Breast epithelium (tissue), 4 donors: ENCODE data around the gene MBD3L2B. TPM values are rescaled to one million over a fixed set of nuclear protein-coding genes. Genes with fewer than 3 reads are reported as not detected.

Source experiments
- DNase-seq, 2 donors: peaks; one replicate each; pipeline ENCODE4 v3.0.0-alpha.2; 2019; ENCODE audit warnings: low spot score in 2 of 2
- H3K27ac ChIP-seq, 2 donors: fragments of 200-600 bp; sonication (generic) in 1 of 2; one replicate each; pipeline ENCODE4 v1.5.1; 2016 to 2019; ENCODE audit warnings: mild to moderate bottlenecking in 1 of 2
- H3K27me3 ChIP-seq, 2 donors: fragments of 200-600 bp; sonication (generic) in 1 of 2; one replicate each; pipeline versions ENCODE4 v1.5.1 to v1.6.0; 2017 to 2019; ENCODE audit warnings: control low read depth in 1 of 2, mild to moderate bottlenecking in 1 of 2
- H3K36me3 ChIP-seq: fragments of 200-600 bp; one replicate; pipeline ENCODE4 v1.5.1; 2019
- H3K4me1 ChIP-seq, 2 donors: fragments of 200-600 bp; sonication (generic); one replicate each; pipeline ENCODE4 v1.5.1; 2016 to 2019; ENCODE audit warnings: control low read depth in 1 of 2
- H3K4me3 ChIP-seq, 3 donors: fragments of 200-600 bp; sonication (generic); 1 replicate in 2 of 3; 2 replicates in 1 of 3; pipeline ENCODE4 v1.5.1; 2016 to 2019; ENCODE audit warnings: mild to moderate bottlenecking in 3 of 3, moderate library complexity in 2 of 3
- H3K9me3 ChIP-seq, 2 donors: fragments of 200-600 bp; sonication (generic) in 1 of 2; one replicate each; pipeline ENCODE4 v1.5.1; 2016 to 2019; ENCODE audit warnings: control low read depth in 1 of 2
- CTCF ChIP-seq, 3 donors: fragments of 450-650 bp; IDR thresholded peaks; one replicate each; pipeline ENCODE4 v1.5.1; 2016 to 2017; ENCODE audit warnings: antibody characterized with exemption in 3 of 3, mild to moderate bottlenecking in 3 of 3, moderate library complexity in 3 of 3
- POLR2A ChIP-seq: fragments of 450-650 bp; IDR thresholded peaks from one replicate; pipeline ENCODE4 v1.6.1; 2016; ENCODE audit warnings: antibody characterized with exemption, mild to moderate bottlenecking, moderate library complexity
- POLR2AphosphoS5 ChIP-seq, 3 donors: sonication (generic); formaldehyde crosslinking; IDR thresholded peaks; one replicate each; pipeline ENCODE4 v1.6.1; 2017; ENCODE audit warnings: antibody characterized with exemption in 3 of 3
- intact Hi-C: fragments of 100-400 bp; cut with DNase I; formaldehyde crosslinking; loops from one replicate; pipeline ENCODE4 v1.15.1; 2023; ENCODE audit warnings: low total_unique reads
- total RNA-seq, 3 donors: library from RNA; depleted of rRNA; stranded (reverse); fragments of >200 nt; gene quantifications; one replicate each; pipeline ENCODE4 v1.1.0, GENCODE V29; 2016

The MBD3L2B gene
- total RNA-seq, 3 donors from 2014 or later, result not detected

- intact Hi-C loops, result no loop called here
- H3K9me3 ChIP-seq, result peaks cover 20 to 22% of the 10 kb centered on the region in 2 donors
- TF ChIP-seq POLR2A, result no peak
- TF ChIP-seq POLR2AphosphoS5 (IDR thresholded peaks at IDR 0.05), result no peak
- no peak for TF ChIP-seq CTCF (IDR thresholded peaks at IDR 0.05)
- no peaks in the 10 kb centered on the region for H3K27me3 ChIP-seq
- no peak overlapping the region for H3K4me3 ChIP-seq
- no peaks in the 10 kb centered on the region for H3K36me3 ChIP-seq
- no peak for DNase-seq
- H3K27ac ChIP-seq, result no peak overlapping the region
- H3K4me1 ChIP-seq, result no peaks in the 10 kb centered on the region
Measured at GRCh38 chr19:6987850-6988249, 33.4 kb downstream of the MBD3L2B start.

- no peak for TF ChIP-seq CTCF (IDR thresholded peaks at IDR 0.05)
- no peak for TF ChIP-seq POLR2AphosphoS5 (IDR thresholded peaks at IDR 0.05)
- no peak for TF ChIP-seq POLR2A
- H3K27ac ChIP-seq, result no peak overlapping the region
- H3K4me3 ChIP-seq, result no peak overlapping the region
- peaks cover 20 to 29% of the 10 kb centered on the region in 2 donors for H3K9me3 ChIP-seq
- H3K27me3 ChIP-seq, result no peaks in the 10 kb centered on the region
- H3K36me3 ChIP-seq, result no peaks in the 10 kb centered on the region
- intact Hi-C loops, result no loop called here
- DNase-seq, result no peak
- H3K4me1 ChIP-seq, result no peaks in the 10 kb centered on the region
Measured at GRCh38 chr19:6983448-6983847, 37.8 kb downstream of the MBD3L2B start.

- no peak for TF ChIP-seq POLR2A
- TF ChIP-seq CTCF (IDR thresholded peaks at IDR 0.05), result no peak
- no peak for TF ChIP-seq POLR2AphosphoS5 (IDR thresholded peaks at IDR 0.05)
- Histone ChIP-seq H3K27ac (no peak overlapping the region), H3K9me3 (peaks cover 14 to 27% of the 10 kb centered on the region in 2 donors), H3K4me3 (no peak overlapping the region), H3K4me1 (no peaks in the 10 kb centered on the region), H3K27me3 (peaks cover 0 to 4% of the 10 kb centered on the region in 2 donors), H3K36me3 (no peaks in the 10 kb centered on the region)
- intact Hi-C loops, result no loop called here
- DNase-seq, result no peak
Measured at GRCh38 chr19:6979399-6979798, 41.8 kb downstream of the MBD3L2B start.

- Histone ChIP-seq H3K9me3 (peaks cover 6 to 14% of the 10 kb centered on the region in 2 donors), H3K4me3 (no peak overlapping the region), H3K36me3 (no peaks in the 10 kb centered on the region), H3K4me1 (no peaks in the 10 kb centered on the region), H3K27me3 (peaks cover 0 to 4% of the 10 kb centered on the region in 2 donors), H3K27ac (no peak overlapping the region)
- DNase-seq, result no peak
- TF ChIP-seq CTCF (IDR thresholded peaks at IDR 0.05) (no peak), POLR2A (no peak), POLR2AphosphoS5 (IDR thresholded peaks at IDR 0.05) (no peak)
- intact Hi-C loops, result no loop called here
Measured at GRCh38 chr19:6976197-6976596, 45.0 kb downstream of the MBD3L2B start.

- Histone ChIP-seq H3K4me3 (no peak overlapping the region), H3K27me3 (no peaks in the 10 kb centered on the region), H3K27ac (no peak overlapping the region), H3K4me1 (no peaks in the 10 kb centered on the region), H3K36me3 (no peaks in the 10 kb centered on the region), H3K9me3 (no peaks in the 10 kb centered on the region)
- DNase-seq, result no peak
- TF ChIP-seq POLR2A, result no peak
- TF ChIP-seq POLR2AphosphoS5 (IDR thresholded peaks at IDR 0.05), result no peak
- no peak for TF ChIP-seq CTCF (IDR thresholded peaks at IDR 0.05)
- intact Hi-C loops, result no loop called here
Measured at GRCh38 chr19:6971366-6971765, 49.9 kb downstream of the MBD3L2B start.
